GM12878 (cell line): Measurements from ENCODE around the gene MAPK1. TPM values are rescaled to one million over a fixed set of nuclear protein-coding genes. Genes with fewer than 3 reads are reported as not detected.
A peak's percentile ranks its signal among the peaks of the same experiment; 100 is the strongest.

Source experiments
- BMI1 ChIP-seq: fragments of 450-650 bp; IDR thresholded peaks from 2 replicates; pipeline ENCODE4 v1.6.1; 2016; ENCODE audit warnings: mild to moderate bottlenecking, moderate library complexity, borderline replicate concordance
- CUX1 ChIP-seq: IDR thresholded peaks from 2 replicates; pipeline ENCODE4 v1.6.1; 2012; ENCODE audit warnings: improper control_type of control experiment, low read depth, low read length; ENCODE audit not compliant: insufficient replicate concordance
- HDAC2 ChIP-seq: fragments of 200-600 bp; sonication (generic); IDR thresholded peaks from 2 replicates; pipeline ENCODE4 v1.6.1; 2017
- HDAC6 ChIP-seq: fragments of 200-600 bp; sonication (generic); IDR thresholded peaks from one replicate; pipeline ENCODE4 v1.8.0; 2017; ENCODE audit warnings: antibody characterized with exemption; ENCODE audit not compliant: unreplicated experiment
- IRF4 ChIP-seq: IDR thresholded peaks from 2 replicates; pipeline ENCODE4 v1.6.1; 2011; ENCODE audit warnings: low read depth, low read length
- MEF2B ChIP-seq: fragments of 450-650 bp; IDR thresholded peaks from 2 replicates; pipeline ENCODE4 v1.6.1; 2018; ENCODE audit warnings: mild to moderate bottlenecking, moderate library complexity; ENCODE audit not compliant: partially characterized antibody, poor library complexity, severe bottlenecking
- NRF1 ChIP-seq: conservative IDR thresholded peaks from 2 replicates; pipeline ENCODE4 v1.6.1; 2011; ENCODE audit warnings: mild to moderate bottlenecking, low read depth, low read length, improper control_type of control experiment
- PAX5 ChIP-seq: IDR thresholded peaks from 2 replicates; pipeline ENCODE4 v1.6.1; 2011; ENCODE audit warnings: low read depth, low read length, borderline replicate concordance
- POU2F2 ChIP-seq: IDR thresholded peaks from 3 replicates; pipeline ENCODE4 v1.6.1; 2011; ENCODE audit warnings: low read depth, mild to moderate bottlenecking, low read length, borderline replicate concordance
- RB1 ChIP-seq: fragments of 450-650 bp; formaldehyde crosslinking; IDR thresholded peaks from 2 replicates; pipeline ENCODE4 v1.6.1; 2017; ENCODE audit warnings: mild to moderate bottlenecking, borderline replicate concordance
- REST ChIP-seq: IDR thresholded peaks from 2 replicates; pipeline ENCODE4 v1.6.1; 2012; ENCODE audit warnings: mild to moderate bottlenecking, low read depth, low read length
- RUNX3 ChIP-seq: IDR thresholded peaks from 2 replicates; pipeline ENCODE4 v1.6.1; 2012; ENCODE audit warnings: low read length, inconsistent platforms
- SKIL ChIP-seq: fragments of 450-650 bp; IDR thresholded peaks from 2 replicates; pipeline ENCODE4 v1.6.1; 2017; ENCODE audit warnings: mild to moderate bottlenecking, low read depth, inconsistent platforms; ENCODE audit not compliant: poor library complexity, severe bottlenecking
- SUZ12 ChIP-seq: fragments of 200-600 bp; sonication (generic); IDR thresholded peaks from one replicate; pipeline ENCODE4 v1.6.1; 2018; ENCODE audit warnings: antibody characterized with exemption, mild to moderate bottlenecking; ENCODE audit not compliant: unreplicated experiment
- TAF1 ChIP-seq: IDR thresholded peaks from 2 replicates; pipeline ENCODE4 v1.6.1; 2011; ENCODE audit warnings: mild to moderate bottlenecking, low read depth, low read length, borderline replicate concordance
- ZNF24 ChIP-seq: fragments of 450-650 bp; IDR thresholded peaks from 2 replicates; pipeline ENCODE4 v1.6.1; 2017; ENCODE audit warnings: antibody characterized with exemption, mild to moderate bottlenecking
- ZSCAN29 ChIP-seq: fragments of 450-650 bp; IDR thresholded peaks from 2 replicates; pipeline ENCODE4 v1.6.1; 2017; ENCODE audit warnings: mild to moderate bottlenecking, moderate library complexity
- polyA plus RNA-seq, 11 experiments: library from polyadenylated mRNA; depleted of rRNA in 4 of 11; unstranded in 6 of 11; stranded (reverse) in 5 of 11; fragments of >200 nt; fragmentation: Nextera tagmentation in 4 of 11; fragmentation: Illumina TruSeq in 1 of 11; extraction: Ambion mirVana in 4 of 11; extraction: Trizol in 1 of 11; gene quantifications; 1 replicate in 1 of 11; 2 replicates in 10 of 11; pipeline versions ENCODE4 v1.2.1 to v1.2.3, GENCODE V29; 2011 to 2016; ENCODE audit warnings: inconsistent platforms in 2 of 11, missing spikeins in 2 of 11, low read depth in 1 of 11
- total RNA-seq, 4 experiments: library from RNA; depleted of rRNA in 3 of 4; stranded (reverse); fragments of >200 nt in 3 of 4; fragmentation: Illumina TruSeq in 1 of 4; extraction: Trizol in 1 of 4; gene quantifications; 2 replicates each; pipeline versions ENCODE4 v1.2.1 to v1.2.3, GENCODE V29; 2013 to 2021

The MAPK1 gene
- total and polyA plus RNA-seq, 10 of the 15 experiments (the other 5 are each of a cell fraction or from before 2014, with no cell fraction given): 7.0 to 123 (median 58.4) TPM

DNA sequence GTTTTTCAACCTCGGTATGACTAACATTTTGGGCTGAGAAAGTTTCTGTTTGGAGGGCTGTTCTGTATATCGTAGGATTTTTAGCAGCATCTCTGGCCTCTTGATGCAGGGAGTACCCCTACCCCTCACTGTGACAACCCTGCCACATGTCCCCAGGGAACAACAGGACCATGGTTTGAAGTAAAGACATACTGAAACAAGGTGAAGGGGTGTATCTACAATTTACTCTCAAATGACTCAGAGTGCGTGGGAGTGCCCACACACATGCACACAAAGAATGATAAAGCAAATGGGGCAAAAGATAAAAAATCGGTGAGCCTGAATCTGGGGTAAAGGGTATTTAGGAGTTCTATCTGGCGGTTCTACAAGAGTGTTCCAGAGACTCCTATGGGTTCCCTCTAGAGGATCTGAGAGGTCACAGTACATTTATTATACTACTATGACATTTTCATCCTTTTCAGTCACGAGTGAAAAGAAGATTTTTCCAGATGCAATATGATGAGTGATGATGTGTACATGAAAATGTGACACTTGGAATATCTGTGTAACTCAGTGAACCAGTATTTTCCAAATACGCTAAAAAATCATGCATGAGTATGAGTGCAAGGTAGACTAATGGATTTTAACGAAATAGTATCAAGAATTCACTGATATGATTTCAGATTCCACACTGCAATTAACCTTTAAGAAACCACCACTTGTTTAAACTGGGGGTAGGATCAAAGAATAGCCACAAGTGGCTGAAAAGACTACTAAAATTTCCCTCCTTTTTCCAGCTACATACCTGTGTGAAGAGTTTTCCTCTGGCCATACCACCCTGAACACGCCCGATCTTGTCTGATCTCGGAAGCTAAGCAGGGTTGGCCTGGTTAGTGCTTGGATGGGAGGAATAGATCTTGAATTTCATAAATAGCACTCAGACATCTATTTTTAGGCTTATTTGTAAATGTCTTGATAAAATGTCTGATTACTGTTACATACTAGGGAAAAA, 75.5 kb downstream of the MAPK1 start (continued):
- peak; percentile 56; the same call in 1 of the 3 replicates for TF ChIP-seq POU2F2
- TF ChIP-seq HDAC6: no peak
- no peak for TF ChIP-seq HDAC2
- no peak for TF ChIP-seq SKIL
- TF ChIP-seq SUZ12: no peak
- TF ChIP-seq IRF4: peak; percentile 83; the same call in 1 of the 2 replicates
- no peak for TF ChIP-seq ZNF24
- peak; percentile 95 for TF ChIP-seq MEF2B
- peak; percentile 78 for TF ChIP-seq RUNX3
- TF ChIP-seq CUX1: no peak
- no peak for TF ChIP-seq ZSCAN29
- TF ChIP-seq BMI1: peak; percentile 18; the same call in 1 of the 2 replicates
- no peak for TF ChIP-seq TAF1
- no peak for TF ChIP-seq RB1
- TF ChIP-seq REST: no peak
- peak; percentile 63; the same call in 1 of the 2 replicates for TF ChIP-seq PAX5
- no peak for TF ChIP-seq NRF1
